Progenitor cell of endocrine pancreas (in vitro differentiated cells): ENCODE data around the gene AQP11. TPM values are rescaled to one million over a fixed set of nuclear protein-coding genes. Genes with fewer than 3 reads are reported as not detected.

Experiments used
- DNase-seq: peaks from one replicate; pipeline ENCODE4 v3.0.0; 2021; ENCODE audit warnings: low spot score; ENCODE audit not compliant: unreplicated experiment
- H3K27ac Mint-ChIP-seq: 2 replicates; pipeline ENCODE4 v1.8.0; 2021; ENCODE audit warnings: mild to moderate bottlenecking, moderate library complexity, mixed read lengths
- H3K27me3 Mint-ChIP-seq: 2 replicates; pipeline ENCODE4 v1.8.0; 2021; ENCODE audit warnings: mixed read lengths
- H3K36me3 Mint-ChIP-seq: 2 replicates; pipeline ENCODE4 v1.8.0; 2022; ENCODE audit warnings: mixed read lengths; ENCODE audit not compliant: insufficient read depth
- H3K4me1 Mint-ChIP-seq: 2 replicates; pipeline ENCODE4 v1.8.0; 2021; ENCODE audit warnings: low read depth, mixed read lengths
- H3K4me3 Mint-ChIP-seq: 2 replicates; pipeline ENCODE4 v1.8.0; 2021; ENCODE audit warnings: low read depth, mild to moderate bottlenecking, moderate library complexity, mixed read lengths
- H3K9me3 Mint-ChIP-seq: 2 replicates; pipeline ENCODE4 v1.8.0; 2021; ENCODE audit warnings: low read depth, mixed read lengths
- CTCF ChIP-seq: fragments of 200-600 bp; sonication (generic); IDR thresholded peaks from one replicate; pipeline ENCODE4 v1.5.0; 2021; ENCODE audit warnings: antibody characterized with exemption, mild to moderate bottlenecking; ENCODE audit not compliant: unreplicated experiment
- total RNA-seq: library from RNA; stranded (reverse); gene quantifications from 2 replicates; pipeline ENCODE4 v1.2.1, GENCODE V29; 2021

AQP11 gene
- total RNA-seq, 1 donor from 2014 or later: 2.3 TPM

GRCh38 chr11:77596626-77597025 lies 6.9 kb downstream of the AQP11 start:
- no peak for DNase-seq
- Mint-ChIP-seq H3K27me3 (no peaks in the 10 kb centered on the region), H3K27ac (no peak overlapping the region), H3K36me3 (no peaks in the 10 kb centered on the region), H3K4me3 (no peak overlapping the region), H3K4me1 (no peaks in the 10 kb centered on the region), H3K9me3 (no peaks in the 10 kb centered on the region)
- TF ChIP-seq CTCF: no peak

- no peak for TF ChIP-seq CTCF
- H3K27ac Mint-ChIP-seq: no peak overlapping the region
- no peaks in the 10 kb centered on the region for H3K4me1 Mint-ChIP-seq
Observed at GRCh38 chr11:77598195-77598594, 8.4 kb downstream of the AQP11 start.

GRCh38 chr11:77602381-77603088 lies 12.8 kb downstream of the AQP11 start:
- Mint-ChIP-seq H3K36me3 (no peaks in the 10 kb centered on the region), H3K4me3 (no peak overlapping the region), H3K27me3 (no peaks in the 10 kb centered on the region), H3K9me3 (no peaks in the 10 kb centered on the region), H3K27ac (no peak overlapping the region), H3K4me1 (no peaks in the 10 kb centered on the region)
- DNase-seq: no peak
- no peak for TF ChIP-seq CTCF

More at GRCh38 chr11:77598195-77598594, 8.4 kb downstream of the AQP11 start:
- no peak overlapping the region for H3K4me3 Mint-ChIP-seq
- no peak for DNase-seq
- no peaks in the 10 kb centered on the region for H3K36me3 Mint-ChIP-seq
- no peaks in the 10 kb centered on the region for H3K27me3 Mint-ChIP-seq
- no peaks in the 10 kb centered on the region for H3K9me3 Mint-ChIP-seq

GRCh38 chr11:77604281-77604680 lies 14.5 kb downstream of the AQP11 start:
- Mint-ChIP-seq H3K27me3 (no peaks in the 10 kb centered on the region), H3K36me3 (no peaks in the 10 kb centered on the region), H3K9me3 (no peaks in the 10 kb centered on the region), H3K4me3 (no peak overlapping the region), H3K4me1 (no peaks in the 10 kb centered on the region), H3K27ac (no peak overlapping the region)
- DNase-seq: no peak
- no peak for TF ChIP-seq CTCF

GRCh38 chr11:77609234-77609633 lies 19.5 kb downstream of the AQP11 start:
- Mint-ChIP-seq H3K4me1 (no peaks in the 10 kb centered on the region), H3K9me3 (no peaks in the 10 kb centered on the region), H3K4me3 (no peak overlapping the region), H3K27me3 (no peaks in the 10 kb centered on the region), H3K27ac (no peak overlapping the region), H3K36me3 (peaks cover 4% of the 10 kb centered on the region)
- no peak for DNase-seq
- TF ChIP-seq CTCF: no peak
